GM23248 (cell line): ENCODE results near the gene NFXL1. TPM values are rescaled to one million over a fixed set of nuclear protein-coding genes. Genes with fewer than 3 reads are reported as not detected.
A peak's percentile ranks its signal among the peaks of the same experiment; 100 is the strongest.
"Not testable (repeated sequence)": the region's sequence is repeated elsewhere in the genome, so short reads cannot be mapped to it uniquely, and the experiment has no call there.

Source experiments
- DNase-seq: peaks from one replicate; pipeline ENCODE4 v3.0.0-alpha.2; 2015
- H2AFZ ChIP-seq: fragments of 200-600 bp; sonication (generic); 2 replicates; pipeline ENCODE4 v1.6.1; 2016; ENCODE audit warnings: antibody characterized with exemption
- H3F3A ChIP-seq: fragments of 200-600 bp; sonication (generic); 2 replicates; pipeline ENCODE4 v1.6.1; 2016; ENCODE audit warnings: mild to moderate bottlenecking, antibody characterized with exemption, mixed run types; ENCODE audit not compliant: insufficient read depth
- H3K27ac ChIP-seq: fragments of 200-600 bp; sonication (generic); 2 replicates; pipeline ENCODE4 v1.5.1; 2016; ENCODE audit warnings: mild to moderate bottlenecking
- H3K27me3 ChIP-seq: fragments of 200-600 bp; sonication (generic); replicated peaks from 2 replicates; pipeline ENCODE4 v1.6.1; 2016; ENCODE audit warnings: mild to moderate bottlenecking; ENCODE audit not compliant: insufficient read depth
- H3K36me3 ChIP-seq: fragments of 200-600 bp; sonication (generic); 2 replicates; pipeline ENCODE4 v1.6.1; 2016; ENCODE audit warnings: low read depth, mild to moderate bottlenecking
- H3K4me1 ChIP-seq: fragments of 200-600 bp; sonication (generic); 2 replicates; pipeline ENCODE4 v1.6.1; 2016; ENCODE audit warnings: mild to moderate bottlenecking; ENCODE audit not compliant: insufficient read depth
- H3K4me2 ChIP-seq: fragments of 200-600 bp; sonication (generic); one replicate; pipeline ENCODE4 v1.6.1; 2016; ENCODE audit warnings: mild to moderate bottlenecking; ENCODE audit not compliant: unreplicated experiment
- H3K4me3 ChIP-seq: fragments of 200-600 bp; sonication (generic); 2 replicates; pipeline ENCODE4 v1.5.1; 2016; ENCODE audit warnings: mild to moderate bottlenecking
- H3K79me2 ChIP-seq: fragments of 200-600 bp; sonication (generic); 2 replicates; pipeline ENCODE4 v1.6.1; 2016; ENCODE audit warnings: mild to moderate bottlenecking; ENCODE audit not compliant: insufficient read depth
- H3K9ac ChIP-seq: fragments of 200-600 bp; sonication (generic); 2 replicates; pipeline ENCODE4 v1.6.1; 2016; ENCODE audit warnings: mild to moderate bottlenecking
- H3K9me2 ChIP-seq: fragments of 200-600 bp; sonication (generic); 2 replicates; pipeline ENCODE4 v1.6.1; 2016; ENCODE audit warnings: mixed run types, mild to moderate bottlenecking, moderate library complexity; ENCODE audit not compliant: insufficient read depth
- H3K9me3 ChIP-seq: fragments of 200-600 bp; sonication (generic); one replicate; pipeline ENCODE4 v1.6.1; 2017; ENCODE audit warnings: low read depth
- H4K20me1 ChIP-seq: fragments of 200-600 bp; sonication (generic); 2 replicates; pipeline ENCODE4 v1.6.0; 2016; ENCODE audit not compliant: insufficient read depth
- EZH2 ChIP-seq: fragments of 200-600 bp; sonication (generic); IDR thresholded peaks from 2 replicates; pipeline ENCODE4 v1.6.1; 2018; ENCODE audit warnings: antibody characterized with exemption, mild to moderate bottlenecking; ENCODE audit not compliant: insufficient read depth, poor library complexity, severe bottlenecking
- EZH2phosphoT487 ChIP-seq: fragments of 200-600 bp; sonication (generic); IDR thresholded peaks from 2 replicates; pipeline ENCODE4 v1.6.1; 2018; ENCODE audit warnings: antibody characterized with exemption, moderate library complexity, mild to moderate bottlenecking, low read depth; ENCODE audit not compliant: insufficient read depth
- WGBS, 2 experiments: methylation state at CpG; one replicate each; pipeline ENCODE4 v1.1.6; 2015 to 2017; ENCODE audit warnings: low lambda C conversion rate in 2 of 2, low coverage in 1 of 2; ENCODE audit errors: missing lambda C conversion rate in 2 of 2; 5-methylcytosine and 5-hydroxymethylcytosine counted together
- in situ Hi-C: fragments of 300-500 bp; cut with MboI; formaldehyde crosslinking; loops from 2 replicates; pipeline ENCODE4 v1.15.0; 2020
- polyA plus RNA-seq: library from polyadenylated mRNA; unstranded; fragments of >200 nt; fragmentation: Nextera tagmentation; extraction: Ambion mirVana; gene quantifications from 2 replicates; pipeline ENCODE4 v1.2.1, GENCODE V29; 2016
- total RNA-seq: library from RNA; depleted of rRNA; stranded (reverse); fragments of >200 nt; shearing (Covaris generic); gene quantifications from 2 replicates; pipeline ENCODE4 v1.2.3, GENCODE V29; 2014

Gene NFXL1
- total and polyA plus RNA-seq, 2 experiments from 2014 or later: 4.6 to 7.7 TPM

DNA sequence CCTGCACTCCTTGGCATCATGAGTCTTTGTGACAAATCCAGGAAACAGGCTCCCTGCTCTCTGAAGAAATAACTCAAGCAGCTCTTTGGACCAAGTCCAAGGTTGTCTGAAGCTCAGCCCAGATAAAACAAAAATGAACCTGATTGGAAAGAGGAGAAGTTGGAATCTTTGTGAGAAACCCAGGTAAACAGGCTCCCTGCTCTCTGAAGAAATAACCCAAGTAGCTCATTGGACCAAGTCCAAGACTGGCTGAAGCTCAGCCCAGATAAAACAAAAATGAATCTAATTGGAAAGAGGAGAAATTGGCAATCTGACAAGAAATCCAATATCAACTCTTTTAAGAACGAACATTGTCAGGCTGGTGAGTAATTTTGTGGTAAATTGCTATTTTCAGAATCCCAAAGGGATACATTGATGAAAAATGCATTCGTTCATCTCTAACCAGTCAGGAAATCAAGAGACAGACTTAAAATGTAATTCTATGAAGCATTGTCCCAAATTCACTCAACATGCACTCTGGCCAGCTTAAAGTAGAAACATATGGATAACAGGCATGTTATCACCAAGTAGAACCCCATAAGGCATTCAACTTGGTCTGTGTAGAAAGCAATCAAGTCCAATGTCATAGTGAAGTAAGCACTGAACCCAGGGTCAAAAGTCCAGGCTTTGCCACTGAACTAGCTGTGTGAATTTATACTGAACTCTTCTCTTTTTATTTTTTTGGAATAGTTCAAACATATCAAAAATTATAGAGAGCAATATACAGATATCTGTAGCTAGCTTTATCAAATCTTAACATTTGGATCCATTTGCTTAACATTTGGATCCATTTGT lies 16.8 kb upstream of the NFXL1 start:
- TF ChIP-seq EZH2: no peak
- no peak for TF ChIP-seq EZH2phosphoT487
- no peak overlapping the region for H3K27ac ChIP-seq
- in situ Hi-C loops: loop anchor here (10.0 kb wide), 1 partner anchor 266 kb away; no protein-coding TSS in a partner anchor
- H3K79me2 ChIP-seq: no peaks in the 10 kb centered on the region
- no peak overlapping the region for H3K4me3 ChIP-seq
- H3K27me3 ChIP-seq: no peaks in the 10 kb centered on the region
- H4K20me1 ChIP-seq: no peaks in the 10 kb centered on the region
- peaks cover 9% of the 10 kb centered on the region for H3K4me1 ChIP-seq
- peak; percentile 55 for DNase-seq
- H3K4me2 ChIP-seq: no peak overlapping the region
- peaks cover 11% of the 10 kb centered on the region for H3F3A ChIP-seq
- H3K9me2 ChIP-seq: no peaks in the 10 kb centered on the region
- 0 to 3% methylated on average over 2 of the region's 2 CpGs for WGBS, 2 experiments
- H3K36me3 ChIP-seq: no peaks in the 10 kb centered on the region
- no peaks in the 10 kb centered on the region for H3K9me3 ChIP-seq
- no peak overlapping the region for H3K9ac ChIP-seq
- no peak overlapping the region for H2AFZ ChIP-seq

- Histone ChIP-seq H3K27me3 (no peaks in the 10 kb centered on the region), H3K36me3 (no peaks in the 10 kb centered on the region), H3K27ac (no peak overlapping the region), H3K4me2 (no peak overlapping the region), H3K9ac (no peak overlapping the region), H4K20me1 (no peaks in the 10 kb centered on the region), H3K4me3 (no peak overlapping the region), H3K4me1 (peaks cover 9% of the 10 kb centered on the region), H3K9me3 (no peaks in the 10 kb centered on the region), H2AFZ (no peak overlapping the region), H3F3A (peaks cover 11% of the 10 kb centered on the region), H3K79me2 (no peaks in the 10 kb centered on the region), H3K9me2 (no peaks in the 10 kb centered on the region)
- no peak for DNase-seq
- in situ Hi-C loops: loop anchor here (10.0 kb wide), 1 partner anchor 265 kb away; no protein-coding TSS in a partner anchor
- 73 to 75% methylated on average over 4 of the region's 4 CpGs for WGBS, 2 experiments
- no peak for TF ChIP-seq EZH2phosphoT487
- TF ChIP-seq EZH2: no peak
Measured at GRCh38 chr4:47929682-47930201, 15.4 kb upstream of the NFXL1 start.

DNA sequence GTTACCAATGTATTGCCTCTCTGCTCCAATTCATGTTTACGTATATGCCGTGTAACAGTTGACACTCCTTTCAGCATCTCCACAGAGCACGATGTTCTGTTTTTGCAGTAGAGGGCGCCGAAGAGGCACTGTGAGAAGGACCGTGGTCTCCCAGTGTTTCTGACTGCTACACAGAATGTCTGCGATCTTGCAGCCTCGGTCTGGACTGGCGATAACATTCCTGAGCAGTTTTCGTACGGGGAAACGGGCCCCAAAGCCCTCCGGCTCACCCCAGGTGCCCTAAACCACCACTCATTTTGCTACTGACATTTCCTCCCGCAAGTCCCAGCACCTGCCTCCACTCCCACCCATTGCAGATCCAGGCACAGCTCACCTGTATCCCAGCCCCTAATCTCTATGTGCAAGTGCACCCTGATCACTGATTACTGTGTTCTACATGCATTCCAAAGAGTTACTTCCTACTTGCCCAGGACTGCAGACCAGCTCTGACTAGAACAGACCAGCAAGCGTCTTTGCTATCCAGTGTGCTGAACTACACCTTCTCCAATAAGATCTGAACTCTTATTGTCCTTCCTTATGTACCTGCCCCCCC lies 12.4 kb upstream of the NFXL1 start:
- H3K36me3 ChIP-seq: no peaks in the 10 kb centered on the region
- DNase-seq: peak; percentile 60
- H3K4me1 ChIP-seq: peaks cover 9% of the 10 kb centered on the region
- H3F3A ChIP-seq: peaks cover 11% of the 10 kb centered on the region
- no peak overlapping the region for H3K4me3 ChIP-seq
- no peak overlapping the region for H3K9ac ChIP-seq
- H3K27ac ChIP-seq: no peak overlapping the region
- TF ChIP-seq EZH2phosphoT487: no peak
- TF ChIP-seq EZH2: no peak
- no peaks in the 10 kb centered on the region for H3K79me2 ChIP-seq
- no peaks in the 10 kb centered on the region for H3K27me3 ChIP-seq
- 35 to 42% methylated on average over 15 of the region's 15 CpGs for WGBS, 2 experiments
- in situ Hi-C loops: no loop called here
- H2AFZ ChIP-seq: 0 out of 2 replicates have a peak overlapping the region, but pooled peaks have one; percentile 19
- no peaks in the 10 kb centered on the region for H3K9me2 ChIP-seq
- peak overlapping the region; percentile 47 for H3K4me2 ChIP-seq
- H3K9me3 ChIP-seq: no peaks in the 10 kb centered on the region
- no peaks in the 10 kb centered on the region for H4K20me1 ChIP-seq

DNA sequence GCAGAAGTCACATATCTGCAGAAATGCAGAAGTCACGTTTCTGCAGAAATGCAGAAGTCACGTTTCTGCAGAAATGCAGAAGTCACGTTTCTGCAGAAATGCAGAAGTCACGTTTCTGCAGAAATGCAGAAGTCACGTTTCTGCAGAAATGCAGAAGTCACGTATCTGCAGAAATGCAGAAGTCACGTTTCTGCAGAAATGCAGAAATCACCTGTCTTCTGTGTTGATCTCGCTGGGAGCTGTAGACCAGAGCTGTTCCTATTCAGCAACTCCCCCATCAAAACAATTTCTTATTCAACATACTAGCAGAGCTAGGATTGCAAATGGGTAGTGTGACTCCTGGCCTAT lies 8.9 kb upstream of the NFXL1 start:
- in situ Hi-C loops: not testable (repeated sequence)

GRCh38 chr4:47922436-47923260 lies 8.3 kb upstream of the NFXL1 start:
- 49 to 52% methylated on average over 17 of the region's 17 CpGs for WGBS, 2 experiments
- H3F3A ChIP-seq, H3K36me3 ChIP-seq, H4K20me1 ChIP-seq, H3K4me1 ChIP-seq, H3K27ac ChIP-seq, in situ Hi-C loops, H3K9ac ChIP-seq, DNase-seq, H2AFZ ChIP-seq, H3K9me3 ChIP-seq, H3K4me3 ChIP-seq, H3K4me2 ChIP-seq, H3K27me3 ChIP-seq, H3K79me2 ChIP-seq, H3K9me2 ChIP-seq: not testable (repeated sequence)

More for the DNA sequence above, 8.9 kb upstream of the NFXL1 start:
- H3K4me2 ChIP-seq, H3K27me3 ChIP-seq, H4K20me1 ChIP-seq, H3K9me2 ChIP-seq, H3K79me2 ChIP-seq, H3K9ac ChIP-seq, H2AFZ ChIP-seq, H3K36me3 ChIP-seq, H3K4me3 ChIP-seq, DNase-seq, H3K4me1 ChIP-seq, H3F3A ChIP-seq, H3K27ac ChIP-seq, H3K9me3 ChIP-seq: not testable (repeated sequence)
- 59 to 62% methylated on average over 8 of the region's 8 CpGs for WGBS, 2 experiments

DNA sequence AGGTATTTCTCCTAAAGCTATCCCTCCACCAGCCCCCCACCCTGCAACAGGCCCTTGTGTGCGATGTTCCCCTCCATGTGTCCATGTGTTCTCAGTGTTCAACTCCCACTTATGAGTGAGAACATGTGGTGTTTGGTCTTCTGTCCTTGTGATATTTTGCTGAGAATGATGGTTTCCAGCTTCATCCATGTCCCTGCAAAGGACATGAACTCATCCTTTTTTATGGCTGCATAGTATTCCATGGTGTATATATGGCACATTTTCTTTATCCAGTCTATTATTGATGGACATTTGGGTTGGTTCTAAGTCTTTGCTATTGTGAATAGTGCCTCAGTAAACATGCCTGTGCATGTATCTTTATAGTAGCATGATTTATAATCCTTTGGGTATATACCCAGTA lies 2.8 kb upstream of the NFXL1 start:
- H4K20me1 ChIP-seq, H3K9me3 ChIP-seq, H3K36me3 ChIP-seq, DNase-seq, H3K4me2 ChIP-seq, H3K4me3 ChIP-seq, H3K27me3 ChIP-seq, H3F3A ChIP-seq, H3K9me2 ChIP-seq, H3K9ac ChIP-seq, H3K4me1 ChIP-seq, H2AFZ ChIP-seq, in situ Hi-C loops, H3K27ac ChIP-seq: not testable (repeated sequence)
- 88 to 96% methylated on average over 1 of the region's 1 CpG for WGBS, 2 experiments
- peaks cover 19% of the 10 kb centered on the region for H3K79me2 ChIP-seq
